Ovary (tissue), 3 donors: ENCODE measurements around the gene MRPL14.

ENCODE experiments used
- CTCF ChIP-seq, 3 donors: fragments of 450-650 bp in 2 of 3; fragments of 200-600 bp in 1 of 3; IDR thresholded peaks; one replicate each; pipeline versions ENCODE4 v1.5.1 to v1.8.0; 2016 to 2022; ENCODE audit warnings: antibody characterized with exemption in 3 of 3, mild to moderate bottlenecking in 1 of 3
- EP300 ChIP-seq: sonication (generic); formaldehyde crosslinking; IDR thresholded peaks from one replicate; pipeline ENCODE4 v1.6.1; 2017; ENCODE audit warnings: antibody characterized with exemption
- POLR2A ChIP-seq: fragments of 450-650 bp; IDR thresholded peaks from one replicate; pipeline ENCODE4 v1.6.1; 2017; ENCODE audit warnings: antibody characterized with exemption, mild to moderate bottlenecking, moderate library complexity
- donor health status: DM: no; HTN: no; CAD: no.

DNA sequence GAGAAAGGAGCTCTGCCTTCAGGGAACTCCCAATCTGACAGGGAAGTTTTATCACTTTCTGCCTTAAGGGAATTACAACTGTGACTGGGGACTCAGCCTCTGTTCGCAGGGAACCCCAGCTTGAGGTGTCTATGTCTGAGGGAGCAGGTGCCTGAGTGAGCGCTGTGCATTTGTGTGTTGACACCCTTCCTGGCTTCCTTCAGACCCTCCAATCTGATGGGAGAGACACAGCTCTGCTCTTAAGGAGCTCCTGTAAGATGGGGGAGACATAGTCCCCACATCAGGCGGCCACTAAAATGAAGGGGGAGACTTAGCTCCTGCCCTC lies 62.3 kb downstream of the MRPL14 start:
- TF ChIP-seq EP300 (no peak), CTCF (IDR thresholded peaks at IDR 0.05) (no peak), POLR2A (no peak)
